Peyer's patch (tissue), 4 donors: ENCODE results near the gene FSTL1. TPM values are rescaled to one million over a fixed set of nuclear protein-coding genes. Genes with fewer than 3 reads are reported as not detected.

Experiments
- DNase-seq, 3 donors: peaks; one replicate each; pipeline ENCODE4 v3.0.0-alpha.2; 2017 to 2019
- H3K27ac ChIP-seq, 4 donors: fragments of 200-600 bp; sonication (generic); one replicate each; pipeline ENCODE4 v1.5.1; 2016 to 2019
- H3K27me3 ChIP-seq, 2 donors: fragments of 200-600 bp; sonication (generic); one replicate each; pipeline ENCODE4 v1.5.1; 2019
- H3K36me3 ChIP-seq, 3 donors: fragments of 200-600 bp; sonication (generic); one replicate each; pipeline ENCODE4 v1.5.1; 2016 to 2019
- H3K4me1 ChIP-seq, 4 donors: fragments of 200-600 bp; sonication (generic); one replicate each; pipeline ENCODE4 v1.5.1; 2016 to 2019
- H3K4me3 ChIP-seq, 4 donors: fragments of 200-600 bp; sonication (generic); 1 replicate in 3 of 4; 2 replicates in 1 of 4; pipeline ENCODE4 v1.5.1; 2016 to 2019; ENCODE audit warnings: mild to moderate bottlenecking in 1 of 4
- H3K9me3 ChIP-seq, 4 donors: fragments of 200-600 bp; sonication (generic); one replicate each; pipeline ENCODE4 v1.5.1; 2016 to 2019; ENCODE audit warnings: mild to moderate bottlenecking in 1 of 4
- CTCF ChIP-seq, 6 experiments: fragments of 450-650 bp in 4 of 6; fragments of 200-600 bp in 2 of 6; sonication (generic) in 1 of 6; IDR thresholded peaks; one replicate each; pipeline ENCODE4 v1.5.1; 2017 to 2019; ENCODE audit warnings: antibody characterized with exemption in 6 of 6, mild to moderate bottlenecking in 3 of 6, moderate library complexity in 1 of 6
- POLR2A ChIP-seq, 2 donors: fragments of 450-650 bp; IDR thresholded peaks; one replicate each; pipeline ENCODE4 v1.5.1; 2017; ENCODE audit warnings: antibody characterized with exemption in 2 of 2, mild to moderate bottlenecking in 2 of 2, moderate library complexity in 2 of 2
- total RNA-seq, 4 donors: library from RNA; depleted of rRNA; stranded (reverse); fragments of >200 nt; gene quantifications; one replicate each; pipeline ENCODE4 v1.1.0, GENCODE V29; 2016

FSTL1 gene
- total RNA-seq, 4 donors from 2014 or later = 22.2 to 84.2 (median 59.8) TPM

- Histone ChIP-seq H3K27ac (peak overlapping the region in 2 of 4 donors; percentile 44 to 52), H3K36me3 (no peaks in the 10 kb centered on the region), H3K27me3 (no peaks in the 10 kb centered on the region), H3K4me3 (no peak overlapping the region), H3K4me1 (peaks cover 0 to 54% (median 0%) of the 10 kb centered on the region in 4 donors), H3K9me3 (no peaks in the 10 kb centered on the region)
- no peak for DNase-seq
- TF ChIP-seq CTCF (IDR thresholded peaks at IDR 0.05) = no peak
- no peak for TF ChIP-seq POLR2A (IDR thresholded peaks at IDR 0.05)
Observed at GRCh38 chr3:120440001-120440703, 10.6 kb downstream of the FSTL1 start.

DNA sequence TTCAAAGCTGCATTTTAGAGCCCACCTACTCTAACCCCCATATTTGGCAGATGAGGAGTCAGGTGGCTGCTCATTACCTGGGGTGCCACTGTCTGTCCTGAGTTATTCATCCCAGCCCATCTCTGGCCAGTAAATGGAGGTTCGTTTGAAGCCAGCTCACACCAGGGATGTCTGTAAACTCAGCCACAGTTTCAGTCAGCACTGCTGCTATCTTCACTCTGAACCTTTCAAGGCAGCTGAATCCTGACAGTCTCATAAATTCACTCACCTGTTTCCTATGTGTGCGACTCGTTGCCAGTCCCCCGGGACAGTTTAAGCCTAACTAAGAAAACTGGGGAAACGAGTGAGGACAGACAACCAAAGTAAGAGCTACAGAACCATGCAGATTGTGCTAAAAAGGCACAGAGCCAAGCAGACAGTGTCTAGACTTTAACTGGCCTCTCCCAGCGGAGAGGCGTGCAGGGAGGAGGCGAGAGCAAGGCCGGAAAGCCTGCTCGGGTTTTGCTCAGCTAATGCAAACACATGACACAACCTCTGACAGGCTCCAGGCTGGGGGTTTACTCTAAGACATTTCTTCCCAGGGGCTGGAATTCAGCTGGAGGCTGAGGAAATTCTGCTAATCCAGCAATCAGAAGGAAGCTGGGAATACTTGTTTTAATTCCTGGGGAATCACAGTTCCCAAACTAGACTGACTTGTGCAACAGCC lies 12.0 kb downstream of the FSTL1 start:
- H3K27ac ChIP-seq = peak overlapping the region in 2 of 4 donors; percentile 44 to 52
- TF ChIP-seq POLR2A (IDR thresholded peaks at IDR 0.05) (no peak), CTCF (IDR thresholded peaks at IDR 0.05) (no peak)
- H3K27me3 ChIP-seq = no peaks in the 10 kb centered on the region
- peaks cover 0 to 55% (median 0%) of the 10 kb centered on the region in 4 donors for H3K4me1 ChIP-seq
- no peaks in the 10 kb centered on the region for H3K9me3 ChIP-seq
- DNase-seq = no peak
- H3K36me3 ChIP-seq = no peaks in the 10 kb centered on the region
- H3K4me3 ChIP-seq = no peak overlapping the region

GRCh38 chr3:120438216-120438615 lies 12.6 kb downstream of the FSTL1 start:
- no peak for DNase-seq
- Histone ChIP-seq H3K36me3 (no peaks in the 10 kb centered on the region), H3K27me3 (no peaks in the 10 kb centered on the region), H3K9me3 (no peaks in the 10 kb centered on the region), H3K27ac (peak overlapping the region in 2 of 4 donors; percentile 44 to 52), H3K4me3 (no peak overlapping the region), H3K4me1 (peaks cover 0 to 56% (median 0%) of the 10 kb centered on the region in 4 donors)
- TF ChIP-seq CTCF (IDR thresholded peaks at IDR 0.05) (no peak), POLR2A (IDR thresholded peaks at IDR 0.05) (no peak)

DNA sequence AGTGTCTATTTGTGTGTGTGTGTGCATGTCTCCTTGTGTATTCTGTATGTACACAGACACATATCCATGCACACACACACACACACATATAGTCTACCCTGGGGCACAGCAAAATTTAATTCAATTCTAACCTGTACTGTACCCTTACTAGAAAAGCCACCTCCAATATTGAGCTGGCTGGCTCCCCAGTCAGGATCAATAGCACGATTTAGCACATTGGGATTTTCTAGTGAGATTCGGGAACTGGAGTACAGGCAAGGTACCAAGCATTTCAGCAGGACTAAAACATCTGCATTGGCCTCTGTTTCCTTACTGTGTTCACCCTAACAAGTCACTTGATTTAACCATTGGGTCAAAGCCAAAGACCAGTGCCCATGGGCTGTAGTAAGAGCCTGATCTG lies 13.2 kb downstream of the FSTL1 start:
- Histone ChIP-seq H3K4me1 (peaks cover 0 to 52% (median 0%) of the 10 kb centered on the region in 4 donors), H3K27me3 (no peaks in the 10 kb centered on the region), H3K9me3 (no peaks in the 10 kb centered on the region), H3K36me3 (no peaks in the 10 kb centered on the region), H3K27ac (no peak overlapping the region), H3K4me3 (no peak overlapping the region)
- TF ChIP-seq POLR2A (IDR thresholded peaks at IDR 0.05) (no peak), CTCF (IDR thresholded peaks at IDR 0.05) (no peak)
- DNase-seq = no peak

- H3K4me3 ChIP-seq = no peak overlapping the region
- no peaks in the 10 kb centered on the region for H3K9me3 ChIP-seq
- TF ChIP-seq POLR2A (IDR thresholded peaks at IDR 0.05) (no peak), CTCF (IDR thresholded peaks at IDR 0.05) (no peak)
- H3K27me3 ChIP-seq = no peaks in the 10 kb centered on the region
- no peak overlapping the region for H3K27ac ChIP-seq
- H3K36me3 ChIP-seq = no peaks in the 10 kb centered on the region
- no peak for DNase-seq
- H3K4me1 ChIP-seq = peaks cover 0 to 53% (median 0%) of the 10 kb centered on the region in 4 donors
Observed at GRCh38 chr3:120436523-120437050, 14.2 kb downstream of the FSTL1 start.
